Measurements from ENCODE around the gene STAT6.

Gene STAT6

GRCh38 chr12:57111031-57111734 is at the start of gene STAT6:
Gene STAT6 (minus strand): TSS chr12:57111362. CDS start chr12:57108278, 3,084 bp downstream.
- DNase-seq = peak; percentile 71

GRCh38 chr12:57160741-57161140 is 49.6 kb upstream of the STAT6 start:
- DNase-seq = no peak

- no peak for DNase-seq
These were observed 48.9 kb upstream of the STAT6 start for GRCh38 chr12:57160040-57160439.

GRCh38 chr12:57159311-57159710 is 48.1 kb upstream of the STAT6 start:
- DNase-seq = no peak

- no peak for DNase-seq
These were observed 47.5 kb upstream of the STAT6 start for GRCh38 chr12:57158665-57159064.

- no peak for DNase-seq
These were observed 47.0 kb upstream of the STAT6 start for GRCh38 chr12:57158186-57158585.

GRCh38 chr12:57157588-57158173 is 46.5 kb upstream of the STAT6 start:
- DNase-seq = no peak

- DNase-seq = no peak
These were observed 45.7 kb upstream of the STAT6 start for GRCh38 chr12:57156701-57157403.

GRCh38 chr12:57154804-57155434 is 43.8 kb upstream of the STAT6 start:
- no peak for DNase-seq

- DNase-seq = no peak
These were observed 42.9 kb upstream of the STAT6 start for GRCh38 chr12:57154076-57154475.

- DNase-seq = no peak
These were observed 42.3 kb upstream of the STAT6 start for GRCh38 chr12:57153415-57153997.

- DNase-seq = no peak
These were observed 41.5 kb upstream of the STAT6 start for GRCh38 chr12:57152639-57153038.

- DNase-seq = no peak
These were observed 40.8 kb upstream of the STAT6 start for GRCh38 chr12:57151741-57152630.

- no peak for DNase-seq
These were observed 39.3 kb upstream of the STAT6 start for GRCh38 chr12:57150400-57151000.

GRCh38 chr12:57149245-57149900 is 38.2 kb upstream of the STAT6 start:
- DNase-seq = no peak

- DNase-seq = no peak
These were observed 37.5 kb upstream of the STAT6 start for GRCh38 chr12:57148469-57149244.

GRCh38 chr12:57146961-57147944 is 36.1 kb upstream of the STAT6 start, which contains the start of gene LRP1-AS:
Gene LRP1-AS (minus strand): TSS chr12:57147619.
- DNase-seq = peak; percentile 29

GRCh38 chr12:57146092-57146491 is 34.9 kb upstream of the STAT6 start:
- no peak for DNase-seq
